ENCODE measurements around the gene BMP8A.
"Not testable (repeated sequence)": the region's sequence is repeated elsewhere in the genome, so short reads cannot be mapped to it uniquely, and the experiment has no call there.

Gene BMP8A

DNA sequence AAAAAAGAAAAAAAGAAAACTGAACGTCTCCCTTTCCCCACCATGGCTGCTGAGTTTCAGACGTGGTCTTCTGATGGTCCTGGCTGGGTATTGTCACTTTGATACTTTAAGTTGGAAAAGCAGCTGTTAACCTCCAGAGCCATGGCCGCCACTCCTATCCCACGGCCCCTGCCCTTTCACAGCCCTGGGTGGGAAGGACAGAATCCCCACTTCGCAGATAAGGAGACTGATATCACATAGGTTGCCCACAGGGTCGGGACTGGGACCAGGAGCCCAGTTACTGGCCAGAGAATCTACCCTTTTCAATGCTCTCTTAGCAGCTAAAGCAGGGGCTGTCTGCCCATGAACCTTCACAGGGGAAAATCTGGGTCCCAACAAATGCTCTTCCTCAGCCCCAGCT is 16.8 kb downstream of the BMP8A start:
- no peak for DNase-seq

DNA sequence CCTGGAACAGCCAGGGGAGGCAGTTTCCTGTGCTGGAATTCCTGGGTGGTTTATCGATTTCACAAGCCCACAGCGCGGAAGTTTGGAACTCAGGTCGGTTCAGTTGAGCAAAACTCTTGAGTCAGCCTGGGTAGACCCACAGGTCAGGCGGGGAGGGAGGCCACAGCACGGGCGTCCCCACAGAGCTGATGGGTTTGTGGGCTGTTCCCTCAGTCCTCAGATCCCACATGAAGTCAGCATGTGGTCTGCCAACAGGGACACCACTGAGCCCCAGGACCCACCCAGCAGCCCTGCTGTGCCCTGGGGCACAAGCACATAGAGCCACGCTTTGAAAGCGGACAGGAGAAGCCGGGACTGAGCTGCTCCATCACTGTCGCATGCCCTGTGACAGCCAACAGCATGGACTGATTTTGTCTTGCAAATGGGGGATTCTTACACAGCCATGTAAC is 17.4 kb downstream of the BMP8A start:
- DNase-seq: no peak

DNA sequence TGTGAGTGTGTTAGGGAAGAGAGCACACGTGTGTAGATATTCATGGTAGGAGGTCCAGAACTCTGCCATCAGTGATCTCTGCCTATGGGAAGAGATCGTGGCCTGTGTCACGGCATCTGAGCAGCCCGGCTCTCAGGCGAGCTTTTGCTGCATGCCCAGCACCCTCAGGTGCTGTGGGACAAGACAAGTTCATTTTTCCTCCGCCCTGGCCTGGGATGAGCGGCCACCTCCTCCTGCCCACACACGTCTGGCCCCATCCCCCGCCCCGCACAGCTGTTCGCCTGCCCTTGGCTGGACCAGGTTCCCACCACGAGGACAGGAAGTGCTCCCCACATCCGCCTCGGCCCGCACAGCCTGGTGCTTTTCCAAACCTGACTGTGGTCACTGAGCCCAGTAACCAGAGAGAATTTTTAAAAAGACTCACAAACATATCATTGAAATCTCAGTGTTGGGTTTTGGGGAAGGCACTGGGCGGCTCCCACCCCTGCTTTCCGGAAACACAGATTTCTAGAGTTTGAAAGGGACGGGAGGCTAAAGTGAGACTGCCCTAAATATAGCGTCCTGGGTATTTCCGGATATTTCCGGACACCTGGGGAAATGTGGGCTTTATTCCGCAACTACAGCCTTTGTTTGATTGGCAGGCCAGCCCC is 18.0 kb downstream of the BMP8A start:
- DNase-seq: no peak

DNA sequence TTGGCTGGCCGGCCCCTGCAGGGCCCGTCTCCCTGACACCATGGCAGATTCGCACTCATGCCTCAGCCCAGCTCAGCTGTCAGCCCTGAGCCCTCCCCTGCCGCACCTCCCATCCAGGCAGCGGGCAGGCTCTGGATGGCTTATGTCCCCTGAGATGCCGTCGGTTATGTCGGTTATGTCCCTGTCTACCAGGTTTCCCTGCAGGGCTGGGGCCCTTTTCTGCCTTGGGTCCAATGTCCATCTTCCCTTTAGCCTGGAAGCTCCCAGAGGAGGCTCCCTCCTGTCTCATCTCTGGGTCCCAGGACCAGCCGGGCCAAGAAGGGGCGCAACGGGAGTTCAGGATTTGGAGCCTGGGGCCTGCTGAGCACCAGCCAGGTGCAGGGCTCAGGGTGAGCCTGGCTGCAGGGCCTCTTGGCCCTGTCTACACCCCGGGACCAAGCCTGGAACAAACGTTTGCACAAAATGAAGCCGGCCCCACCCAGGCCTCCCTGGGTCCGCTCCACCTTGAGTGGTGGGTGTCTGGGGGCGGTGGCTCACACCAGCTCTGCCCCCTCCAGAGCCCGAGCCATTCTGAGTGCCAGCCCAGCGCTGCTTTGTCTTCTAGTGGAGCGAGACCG is 19.2 kb downstream of the BMP8A start:
- not testable (repeated sequence) for DNase-seq

DNA sequence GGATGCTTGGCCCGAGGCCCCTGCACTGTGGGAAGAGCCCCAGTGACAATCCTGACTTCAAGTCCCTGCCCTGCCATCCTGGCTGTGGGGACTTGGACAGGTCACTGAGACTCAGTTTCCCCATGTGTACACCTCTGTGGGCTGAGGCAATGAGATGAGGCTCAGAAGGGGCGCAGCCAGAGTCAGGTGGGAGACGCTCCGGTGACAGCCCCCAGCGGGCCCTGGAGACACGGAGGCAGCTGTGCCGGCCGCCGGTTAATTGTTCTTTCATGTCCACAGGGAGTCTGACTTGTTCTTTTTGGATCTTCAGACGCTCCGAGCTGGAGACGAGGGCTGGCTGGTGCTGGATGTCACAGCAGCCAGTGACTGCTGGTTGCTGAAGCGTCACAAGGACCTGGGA is 20.0 kb downstream of the BMP8A start:
- not testable (repeated sequence) for DNase-seq

DNA sequence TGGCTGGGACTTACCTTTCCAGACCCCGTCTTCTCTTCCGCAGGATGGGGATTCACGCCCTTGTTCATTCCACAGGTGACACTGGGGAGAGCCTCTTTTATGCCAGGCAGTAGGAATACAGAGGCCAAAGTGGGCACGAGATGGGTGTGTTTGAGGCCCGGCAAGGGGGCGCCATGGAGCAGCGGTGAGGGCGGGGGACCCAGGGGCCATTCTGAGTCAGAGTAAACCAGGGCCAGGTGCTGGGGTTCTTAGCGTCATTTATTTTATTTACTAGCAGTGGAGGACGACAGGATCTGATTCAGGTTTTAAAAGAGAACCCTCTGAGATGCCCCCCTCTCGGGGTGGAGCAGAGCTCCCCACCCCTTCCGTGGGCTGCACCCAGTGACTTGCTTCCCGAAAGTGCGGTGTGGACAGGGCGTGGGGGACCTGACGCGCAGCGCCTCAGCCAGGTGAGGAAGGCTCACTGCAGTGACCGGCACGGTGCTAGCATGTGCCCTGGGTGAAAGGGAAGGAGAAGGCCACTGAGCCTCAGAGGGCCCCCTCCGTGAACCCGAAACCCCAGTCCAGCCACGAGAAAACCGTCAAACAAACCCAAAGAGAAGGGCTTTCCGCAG is 20.9 kb downstream of the BMP8A start:
- not testable (repeated sequence) for DNase-seq

DNA sequence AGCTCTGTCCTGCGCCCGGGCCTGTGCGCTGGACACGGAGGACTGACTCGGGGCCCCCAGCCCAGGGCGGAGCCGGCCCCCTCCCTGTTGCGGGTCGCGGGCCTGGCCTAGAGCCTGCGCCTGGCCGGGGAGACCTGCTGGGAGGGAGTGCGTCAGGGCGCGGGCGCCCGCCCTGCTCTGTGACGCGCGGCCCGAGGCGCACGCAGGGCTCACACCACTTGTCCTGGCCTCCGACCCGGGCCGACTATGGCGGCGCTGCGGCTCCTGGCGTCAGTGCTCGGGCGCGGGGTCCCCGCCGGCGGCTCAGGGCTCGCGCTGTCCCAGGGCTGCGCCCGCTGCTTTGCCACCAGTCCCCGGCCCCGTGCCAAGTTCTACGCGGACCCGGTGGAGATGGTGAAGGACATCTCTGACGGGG is 23.3 kb downstream of the BMP8A start:
- not testable (repeated sequence) for DNase-seq

DNA sequence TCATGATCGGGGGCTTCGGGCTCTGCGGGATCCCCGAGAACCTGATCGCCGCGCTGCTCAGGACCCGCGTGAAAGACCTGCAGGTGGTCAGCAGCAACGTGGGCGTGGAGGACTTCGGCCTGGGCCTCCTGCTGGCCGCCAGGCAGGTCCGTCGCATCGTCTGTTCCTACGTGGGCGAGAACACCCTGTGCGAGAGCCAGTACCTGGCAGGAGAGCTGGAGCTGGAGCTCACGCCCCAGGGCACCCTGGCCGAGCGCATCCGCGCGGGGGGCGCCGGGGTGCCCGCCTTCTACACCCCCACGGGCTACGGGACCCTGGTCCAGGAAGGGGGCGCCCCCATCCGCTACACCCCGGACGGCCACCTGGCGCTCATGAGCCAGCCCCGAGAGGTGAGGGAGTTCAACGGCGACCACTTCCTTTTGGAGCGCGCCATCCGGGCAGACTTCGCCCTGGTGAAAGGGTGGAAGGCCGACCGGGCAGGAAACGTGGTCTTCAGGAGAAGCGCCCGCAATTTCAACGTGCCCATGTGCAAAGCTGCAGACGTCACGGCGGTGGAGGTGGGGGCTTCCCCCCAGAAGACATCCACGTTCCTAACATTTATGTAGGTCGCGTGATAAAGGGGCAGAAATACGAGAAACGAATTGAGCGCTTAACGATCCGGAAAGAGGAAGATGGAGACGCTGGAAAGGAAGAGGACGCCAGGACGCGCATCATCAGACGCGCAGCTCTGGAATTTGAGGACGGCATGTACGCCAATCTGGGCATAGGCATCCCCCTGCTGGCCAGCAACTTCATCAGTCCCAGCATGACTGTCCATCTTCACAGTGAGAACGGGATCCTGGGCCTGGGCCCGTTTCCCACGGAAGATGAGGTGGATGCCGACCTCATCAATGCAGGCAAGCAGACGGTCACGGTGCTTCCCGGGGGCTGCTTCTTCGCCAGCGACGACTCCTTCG is 24.0 kb downstream of the BMP8A start:
- DNase-seq: not testable (repeated sequence)

DNA sequence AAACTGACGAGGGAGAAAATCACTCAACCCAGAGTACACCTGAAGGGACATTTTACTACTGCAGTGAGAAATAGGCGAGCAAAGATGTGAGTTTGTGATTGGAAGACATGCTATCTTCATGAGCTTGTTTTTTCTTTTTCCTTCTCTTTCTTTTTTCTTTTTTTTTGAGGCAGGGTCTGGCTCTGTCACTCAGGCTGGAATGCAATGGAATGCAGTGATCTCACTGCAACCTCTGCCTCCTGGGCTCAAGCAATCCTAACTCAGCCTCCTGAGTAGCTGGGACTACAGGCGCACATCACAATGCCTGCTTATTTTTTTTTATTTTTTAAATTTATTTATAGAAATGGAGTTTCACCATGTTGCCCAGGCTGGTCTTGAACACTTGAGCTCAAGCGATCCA is 25.4 kb downstream of the BMP8A start:
- DNase-seq: not testable (repeated sequence)

DNA sequence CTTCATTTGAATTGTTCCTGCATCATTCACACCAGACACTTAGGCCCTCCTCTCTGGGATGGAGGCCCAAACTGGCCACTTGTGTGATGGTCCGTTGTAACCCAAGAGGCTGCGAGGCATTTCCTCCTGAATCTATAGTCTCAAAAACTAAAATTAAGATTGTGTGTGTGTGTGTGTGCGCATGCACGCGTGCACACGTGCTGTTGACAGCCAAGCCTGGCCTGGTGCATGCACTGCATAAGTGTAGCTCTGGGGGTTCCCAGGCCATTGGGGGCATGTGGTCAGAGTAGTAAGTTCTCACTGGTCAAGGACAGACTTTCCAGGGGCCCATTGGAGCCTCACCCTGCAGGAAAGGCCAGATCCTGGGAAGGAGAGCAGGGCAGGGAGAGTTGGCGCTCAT is 26.5 kb downstream of the BMP8A start:
- not testable (repeated sequence) for DNase-seq

DNA sequence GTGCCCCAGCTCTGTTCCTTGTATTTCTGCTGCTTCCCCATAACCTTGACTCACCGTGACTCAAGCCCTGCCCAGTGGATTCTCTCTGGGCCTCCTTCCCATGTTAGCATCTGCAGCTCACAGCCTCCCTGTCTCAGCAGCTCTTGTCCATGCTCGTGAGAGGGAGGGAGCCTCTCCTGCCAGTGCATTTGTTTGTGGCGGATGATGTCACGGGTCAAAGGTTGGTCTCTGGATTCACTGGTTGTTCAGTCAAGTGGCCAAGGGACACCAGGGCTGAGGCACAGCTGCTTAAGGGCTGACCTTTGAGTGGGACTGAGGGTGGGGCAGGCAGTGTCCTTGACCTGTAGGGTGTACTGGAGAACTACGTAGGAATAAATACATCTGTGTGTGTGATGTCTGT is 27.9 kb downstream of the BMP8A start:
- not testable (repeated sequence) for DNase-seq

DNA sequence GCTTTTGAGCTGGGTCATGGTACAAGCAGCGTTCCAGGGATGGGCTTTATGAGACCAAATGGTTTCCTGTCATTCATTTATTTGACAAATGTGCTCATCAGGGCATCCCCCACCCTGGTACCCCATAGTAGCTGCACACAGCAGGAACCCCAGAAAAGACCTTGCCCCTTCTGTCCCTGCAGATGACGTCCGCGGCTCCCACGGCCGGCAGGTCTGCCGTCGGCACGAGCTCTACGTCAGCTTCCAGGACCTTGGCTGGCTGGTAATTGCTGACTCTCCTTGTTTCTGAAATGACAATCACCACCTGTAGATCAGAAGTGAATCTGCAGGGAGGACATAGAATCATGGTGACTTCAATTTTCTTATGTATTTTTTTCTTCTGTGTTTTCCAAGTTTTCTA is 30.8 kb downstream of the BMP8A start:
- DNase-seq: not testable (repeated sequence)

DNA sequence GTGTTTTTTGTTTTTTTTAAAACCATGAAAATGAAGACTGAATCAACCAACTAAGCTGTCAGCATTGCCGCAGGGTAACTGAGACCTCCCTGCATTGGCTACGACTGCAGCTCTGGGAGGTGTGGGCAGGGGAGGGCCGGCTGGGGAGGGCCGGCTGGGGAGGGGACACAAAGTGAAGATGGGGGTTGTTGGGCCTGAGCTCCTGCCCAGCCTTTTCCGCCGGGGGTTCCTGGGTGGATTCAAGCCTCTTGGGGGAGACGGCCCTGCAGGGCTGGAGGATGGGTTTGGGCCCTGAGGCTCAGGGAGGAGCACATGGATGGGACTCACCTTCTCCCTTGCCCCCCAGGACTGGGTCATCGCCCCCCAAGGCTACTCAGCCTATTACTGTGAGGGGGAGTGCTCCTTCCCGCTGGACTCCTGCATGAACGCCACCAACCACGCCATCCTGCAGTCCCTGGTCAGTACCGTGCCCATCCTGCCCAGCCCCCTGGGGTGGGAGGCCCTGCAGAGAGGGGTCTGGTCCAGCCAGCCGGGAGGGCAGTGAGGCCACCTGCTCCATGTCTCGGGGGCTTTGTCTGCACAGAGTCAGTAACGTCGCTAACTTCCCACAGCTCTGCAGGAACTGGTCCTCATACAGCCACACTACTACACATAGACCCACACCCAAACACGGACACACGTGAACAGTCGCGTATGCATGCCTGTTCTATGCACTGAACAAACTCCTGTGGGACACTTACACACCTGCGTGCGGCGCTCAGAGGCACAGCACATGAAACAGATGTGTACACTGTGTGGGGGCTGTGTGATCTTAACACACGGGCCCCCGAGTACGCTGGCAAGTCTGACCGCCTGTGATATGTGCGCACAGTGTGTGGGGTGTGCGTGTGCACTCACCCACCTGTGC is 31.5 kb downstream of the BMP8A start:
- DNase-seq: no peak

DNA sequence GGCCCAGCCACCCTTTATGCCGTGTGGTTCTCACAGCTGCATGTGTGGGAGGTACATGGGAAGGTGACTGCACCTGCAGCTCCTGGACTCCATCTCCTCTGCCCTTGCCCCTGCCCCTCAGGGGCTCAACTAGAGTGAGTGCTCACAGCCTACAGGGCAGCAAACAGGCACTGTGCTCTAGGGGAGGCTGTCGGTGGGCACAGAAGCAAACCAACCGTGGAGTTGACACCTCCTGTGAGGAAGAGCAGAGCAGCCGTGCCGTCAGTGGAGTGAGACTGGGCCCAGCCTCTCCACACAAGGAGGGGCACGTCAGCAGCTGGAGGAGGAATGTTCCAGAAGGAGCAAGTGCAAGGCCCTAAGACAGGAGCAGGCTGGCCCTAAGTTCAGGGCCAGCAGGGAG is 32.7 kb downstream of the BMP8A start:
- DNase-seq: no peak

DNA sequence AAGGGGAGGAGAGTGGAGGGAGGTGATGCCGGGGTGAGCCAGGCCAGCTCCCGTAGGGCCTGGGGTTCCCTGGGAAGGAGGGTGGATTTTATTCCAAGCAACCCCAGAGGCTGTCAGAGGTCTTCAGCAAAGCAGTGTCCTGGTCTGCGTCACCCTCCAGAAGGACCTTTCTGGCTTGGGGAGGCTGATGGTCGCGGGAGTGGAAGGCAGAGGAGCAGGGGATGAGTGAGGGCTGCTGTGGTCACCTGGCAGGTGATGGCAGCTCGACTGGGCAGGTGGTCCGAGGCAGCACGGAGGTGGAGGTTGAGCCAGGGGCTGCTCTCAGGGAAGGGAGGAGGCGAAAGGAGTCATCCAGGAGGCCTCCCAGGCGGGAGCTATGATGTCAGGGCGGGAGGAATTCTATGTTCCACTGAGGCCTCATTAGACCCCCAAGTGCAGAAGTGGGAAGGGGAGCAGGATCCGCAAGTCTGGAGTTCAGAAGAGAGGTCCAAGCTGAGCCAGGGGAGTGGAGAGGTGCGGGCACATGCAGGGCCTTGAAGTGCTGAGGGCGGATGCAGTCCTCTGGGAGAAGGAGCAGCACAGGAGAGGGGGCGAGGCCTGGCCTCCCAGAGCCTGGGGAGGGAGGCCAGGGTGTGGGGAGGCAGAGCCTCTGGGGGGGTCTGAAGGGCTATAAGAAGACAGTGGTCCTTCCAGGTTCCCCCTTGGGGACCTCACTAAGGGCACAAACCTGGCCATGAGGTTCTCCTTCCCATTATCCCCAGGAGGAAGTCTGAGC is 33.3 kb downstream of the BMP8A start:
- no peak for DNase-seq

DNA sequence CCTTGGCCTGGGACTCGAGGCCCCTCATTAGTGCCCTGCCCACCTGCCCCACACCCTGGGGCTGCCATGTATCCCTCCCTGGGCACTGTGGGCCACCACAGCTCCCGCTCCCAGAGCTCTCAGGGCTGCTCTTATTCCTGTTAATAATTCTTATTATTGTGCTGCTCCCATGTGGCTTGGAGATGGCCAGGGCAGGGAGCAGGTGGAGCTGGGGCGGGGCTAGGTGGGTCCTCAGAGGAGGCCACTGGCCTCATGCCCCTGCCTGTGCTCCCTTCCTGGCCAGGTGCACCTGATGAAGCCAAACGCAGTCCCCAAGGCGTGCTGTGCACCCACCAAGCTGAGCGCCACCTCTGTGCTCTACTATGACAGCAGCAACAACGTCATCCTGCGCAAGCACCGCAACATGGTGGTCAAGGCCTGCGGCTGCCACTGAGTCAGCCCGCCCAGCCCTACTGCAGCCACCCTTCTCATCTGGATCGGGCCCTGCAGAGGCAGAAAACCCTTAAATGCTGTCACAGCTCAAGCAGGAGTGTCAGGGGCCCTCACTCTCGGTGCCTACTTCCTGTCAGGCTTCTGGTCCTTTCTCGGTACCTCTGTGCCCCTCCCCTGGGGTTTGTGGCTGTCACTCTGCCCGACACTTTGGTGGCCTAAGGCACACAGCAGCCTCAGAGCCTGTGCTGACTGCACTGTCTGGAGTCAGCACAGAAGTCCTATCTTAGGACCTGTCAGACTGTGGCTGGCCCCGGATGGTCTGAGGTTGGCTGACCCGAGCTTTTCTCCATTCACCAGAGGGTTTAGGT is 34.1 kb downstream of the BMP8A start:
- DNase-seq: no peak

DNA sequence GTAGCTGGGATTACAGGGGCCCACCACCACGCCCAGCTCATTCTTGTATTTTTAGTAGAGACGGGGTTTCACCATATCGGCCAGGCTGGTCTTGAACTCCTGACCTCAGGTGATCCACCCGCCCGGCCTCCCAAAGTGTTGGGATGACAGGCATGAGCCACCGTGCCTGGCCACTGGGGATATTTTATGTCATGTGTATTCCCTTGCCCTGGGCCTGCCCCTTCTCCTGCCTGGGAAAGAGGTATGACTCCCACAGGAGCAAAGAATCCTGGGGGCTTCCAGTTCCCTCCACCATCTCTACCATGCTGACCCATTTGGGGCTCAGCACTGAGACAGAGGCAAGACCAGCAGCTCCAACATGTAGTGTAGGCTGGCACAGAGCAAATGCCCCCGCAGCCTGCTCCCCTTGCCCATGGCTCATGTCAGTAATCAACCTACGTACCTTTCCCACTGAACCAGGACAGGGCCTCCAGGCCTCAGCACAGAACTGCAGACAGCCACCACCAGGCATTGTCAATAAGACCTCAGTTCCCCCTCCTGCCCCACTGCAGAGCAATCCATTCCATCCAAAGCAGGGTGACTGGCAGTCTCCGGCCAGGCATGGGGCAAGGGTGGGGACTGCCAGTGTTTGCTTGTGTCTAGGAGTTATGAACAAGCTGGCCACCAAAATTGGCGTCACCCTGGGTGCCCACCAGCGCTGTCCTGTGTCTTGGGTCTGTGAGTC is 35.2 kb downstream of the BMP8A start:
- DNase-seq: no peak

DNA sequence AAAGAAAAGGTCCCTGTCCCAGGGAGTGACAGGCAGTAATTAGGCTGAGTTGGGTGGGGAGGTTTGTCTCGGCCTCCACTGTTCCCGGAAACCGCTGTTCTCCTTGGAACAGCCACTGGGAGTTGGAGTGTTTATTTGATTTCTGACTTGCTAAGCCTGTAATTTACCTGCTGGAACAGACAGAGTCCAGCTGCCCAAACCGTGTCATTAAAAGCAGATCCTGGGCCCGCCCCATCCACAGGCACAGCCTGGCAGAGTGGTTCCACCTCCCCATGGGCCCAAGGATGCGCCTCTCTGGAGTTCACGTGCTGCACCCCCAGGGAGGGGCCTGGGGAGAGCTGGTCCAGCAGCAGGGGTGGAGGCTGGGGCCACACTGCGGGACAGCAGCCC is 35.7 kb downstream of the BMP8A start:
- not testable (repeated sequence) for DNase-seq

DNA sequence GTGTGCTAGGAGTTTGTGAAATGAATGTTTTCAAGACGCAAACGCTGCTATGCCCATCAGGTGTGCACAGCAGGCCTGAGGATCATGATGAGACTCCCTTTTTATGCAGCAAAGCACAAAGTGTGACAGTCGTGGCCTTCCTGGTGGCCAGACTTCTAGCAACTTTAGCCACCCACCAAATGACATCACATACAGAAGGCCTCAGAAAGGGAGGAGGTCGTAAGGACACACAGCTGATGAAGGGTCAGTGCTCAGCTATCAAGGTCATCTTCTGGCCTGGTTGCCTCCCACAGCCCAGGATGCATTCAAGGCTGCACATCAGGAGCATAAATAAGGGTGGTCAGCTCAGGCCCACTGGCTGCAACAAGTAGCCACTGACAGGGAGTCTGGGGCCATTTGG is 36.6 kb downstream of the BMP8A start:
- DNase-seq: no peak

All from KG1 (cell line).